Activated naive CD4-positive, alpha-beta T cell (primary cell): ENCODE measurements around the gene ZNF586.
"Not testable (repeated sequence)": the region's sequence is repeated elsewhere in the genome, so short reads cannot be mapped to it uniquely, and the experiment has no call there.

Experiments used
- DNase-seq, 4 experiments: peaks; one replicate each; lab custom pipeline; 2025; lab: John Stamatoyannopoulos, UW

Gene ZNF586

GRCh38 chr19:57823608-57824007 is 54.1 kb downstream of the ZNF586 start:
- not testable (repeated sequence) for DNase-seq

- DNase-seq, result no peak
These were observed 56.0 kb downstream of the ZNF586 start for GRCh38 chr19:57825511-57825910.

GRCh38 chr19:57829316-57829715 is 59.8 kb downstream of the ZNF586 start:
- DNase-seq, result no peak

- DNase-seq, result peak in 3 of 4 experiments; percentile 2 to 26 (median 4)
These were observed 60.7 kb downstream of the ZNF586 start, which contains the start of gene ZNF587B for GRCh38 chr19:57830071-57830602. Gene ZNF587B (plus strand): TSS chr19:57830299. CDS start chr19:57830529, 230 bp downstream.
